ENCODE measurements around the gene IMPDH2.

- TF ChIP-seq CTCF (IDR thresholded peaks at IDR 0.05) = no peak
- no peak for TF ChIP-seq POLR2AphosphoS5 (IDR thresholded peaks at IDR 0.05)
Measured at GRCh38 chr3:49005998-49006397, 23.2 kb downstream of the IMPDH2 start.
